ENCODE results near the gene TMEM131.
"Not testable (repeated sequence)": the region's sequence is repeated elsewhere in the genome, so short reads cannot be mapped to it uniquely, and the experiment has no call there.

Gene TMEM131

DNA sequence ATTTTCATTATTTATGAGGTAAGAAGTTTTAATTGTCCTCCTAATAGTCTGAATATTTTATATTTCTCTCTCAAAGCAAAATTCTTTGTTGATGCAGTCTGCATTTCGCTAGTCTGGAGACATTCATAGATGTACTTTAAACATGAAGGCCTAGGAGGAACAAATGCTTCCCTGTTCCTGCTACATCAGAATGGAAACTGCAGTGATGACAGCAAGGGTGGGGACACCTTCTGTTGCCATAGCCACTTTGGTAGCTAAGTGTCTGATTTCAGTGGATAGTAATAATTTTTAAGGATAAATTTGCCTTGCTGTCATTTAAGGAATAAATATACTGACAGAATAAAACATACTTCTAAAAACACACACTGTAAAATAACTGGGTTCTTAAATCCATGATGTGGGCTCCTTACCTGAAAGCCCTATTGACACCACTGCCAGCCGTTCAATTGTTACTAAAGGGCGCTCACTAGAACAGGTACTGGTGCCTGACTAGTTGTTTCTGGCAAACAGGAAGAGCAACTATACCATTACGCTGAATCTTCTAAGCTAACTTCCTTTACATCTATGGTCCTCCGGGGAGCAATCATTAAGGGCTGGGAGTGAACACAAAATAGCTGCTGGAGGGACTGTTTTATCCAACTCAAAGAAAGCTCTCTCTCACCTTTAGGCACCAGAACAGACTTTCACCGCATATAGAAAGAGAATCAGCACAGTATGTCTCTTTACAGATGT is 88.2 kb downstream of the TMEM131 start:
- DNase-seq: no peak

DNA sequence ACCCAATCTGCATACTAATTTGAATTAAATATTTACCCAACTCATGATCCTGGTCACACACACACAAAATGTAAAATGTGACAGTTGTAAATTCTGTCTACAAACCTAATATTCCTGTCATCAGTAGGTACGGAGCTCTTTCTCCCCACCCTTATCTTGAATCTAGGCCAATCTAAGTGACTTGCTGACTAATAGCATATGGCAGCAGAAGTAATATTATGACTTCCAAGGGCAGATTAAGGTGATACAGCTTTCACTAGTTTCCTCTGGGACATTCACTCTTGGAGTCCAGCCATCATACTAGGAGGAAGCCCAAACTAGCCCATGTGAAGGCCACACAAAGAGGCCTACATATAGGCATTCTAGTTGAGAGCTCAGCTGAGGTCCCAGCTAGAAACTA is 89.4 kb downstream of the TMEM131 start:
- no peak for DNase-seq

GRCh38 chr2:97905294-97905693 is 90.5 kb downstream of the TMEM131 start:
- no peak for DNase-seq

DNA sequence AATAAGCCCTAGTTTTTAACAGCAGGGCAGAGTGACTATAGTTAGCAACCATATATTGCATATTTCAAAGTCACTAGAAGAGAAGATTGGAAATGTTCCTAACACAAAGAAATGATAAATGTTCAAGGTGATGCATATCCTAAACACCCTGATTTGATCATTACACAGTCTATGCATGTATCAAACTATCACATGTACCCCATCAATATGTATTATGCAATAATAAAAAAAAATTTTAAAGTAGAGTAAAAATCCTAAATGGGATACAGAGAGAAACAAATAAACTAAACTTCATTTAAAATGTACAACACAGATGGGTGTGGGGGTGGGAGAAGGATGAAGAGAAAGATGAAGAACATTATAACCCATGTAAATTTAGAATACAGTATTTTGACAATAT is 93.9 kb downstream of the TMEM131 start:
- no peak for DNase-seq

GRCh38 chr2:97900806-97901205 is 94.9 kb downstream of the TMEM131 start:
- no peak for DNase-seq

DNA sequence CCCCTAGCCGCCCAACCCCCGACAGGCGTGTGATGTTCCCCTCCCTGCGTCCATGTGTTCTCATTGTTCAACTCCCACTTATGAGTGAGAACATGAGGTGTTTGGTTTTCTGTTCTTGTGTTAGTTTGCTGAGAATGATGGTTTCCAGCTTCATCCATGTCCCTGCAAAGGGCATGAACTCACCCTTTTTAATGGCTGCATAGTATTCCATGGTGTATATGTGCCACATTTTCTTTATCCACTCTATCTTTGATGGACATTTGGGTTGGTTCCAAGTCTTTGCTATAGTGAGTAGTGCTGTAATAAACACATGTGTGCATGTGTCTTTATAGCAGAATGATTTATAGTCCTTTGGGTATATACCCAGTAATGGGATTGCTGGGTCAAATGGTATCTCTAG is 102.7 kb downstream of the TMEM131 start:
- not testable (repeated sequence) for DNase-seq

DNA sequence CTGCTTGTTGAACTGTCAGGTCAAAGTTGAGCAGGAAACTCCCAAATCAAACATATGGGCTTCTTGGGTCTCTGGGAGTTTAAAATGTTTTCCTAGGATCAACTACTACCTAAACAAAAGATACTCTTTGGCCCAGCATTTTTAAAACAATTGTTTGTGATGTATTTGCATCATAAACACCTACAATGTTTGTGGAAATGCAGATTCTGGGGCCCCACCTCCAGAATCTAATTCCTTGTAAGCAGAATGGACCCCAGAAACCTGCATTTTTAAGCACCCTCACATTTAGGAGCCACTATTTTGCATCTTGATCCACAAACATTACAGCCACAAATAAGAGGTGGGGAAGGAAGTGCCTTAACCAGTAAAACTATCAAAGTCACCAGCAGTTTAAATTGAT is 104.1 kb downstream of the TMEM131 start:
- no peak for DNase-seq

DNA sequence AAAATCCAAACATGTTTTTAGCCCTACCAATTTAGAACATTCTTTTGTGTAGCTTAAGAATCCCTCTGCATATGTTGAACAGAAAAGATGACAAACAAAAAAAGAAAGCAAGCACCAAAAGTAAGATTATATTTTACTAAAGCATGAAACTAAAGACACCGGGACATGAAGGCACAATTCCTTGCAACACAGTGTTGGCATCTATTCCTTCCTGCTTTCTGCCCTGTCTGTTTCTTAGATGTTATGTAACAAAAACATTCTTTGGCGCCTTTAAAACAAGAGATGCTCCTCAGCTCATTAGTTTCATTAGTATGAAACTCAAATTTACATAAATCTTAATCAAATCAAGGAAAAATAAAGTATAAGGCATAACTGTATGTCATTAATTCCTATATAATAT is 106.6 kb downstream of the TMEM131 start:
- DNase-seq: no peak

GRCh38 chr2:97885841-97886240 is 109.9 kb downstream of the TMEM131 start:
- DNase-seq: no peak

DNA sequence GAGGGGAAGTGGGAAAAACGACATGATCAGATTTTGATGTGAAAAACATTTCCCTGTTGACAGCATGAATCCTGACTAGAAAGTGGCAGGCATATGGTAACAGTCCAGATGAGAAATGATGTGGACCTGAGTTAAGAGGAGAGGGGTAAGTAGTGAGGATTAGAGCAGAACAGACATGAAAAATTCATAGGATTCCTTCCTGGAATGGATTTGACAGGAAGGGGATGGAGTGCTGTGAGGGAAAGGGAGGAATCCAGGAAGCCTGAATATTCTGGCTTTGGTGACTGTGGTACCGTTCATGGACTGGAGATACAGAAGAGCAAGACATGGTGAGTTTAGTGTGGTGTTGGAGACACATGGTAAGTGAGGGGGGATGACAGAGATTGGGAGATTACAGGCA is 115.4 kb downstream of the TMEM131 start:
- DNase-seq: no peak

GRCh38 chr2:97878865-97879264 is 116.9 kb downstream of the TMEM131 start:
- DNase-seq: no peak

DNA sequence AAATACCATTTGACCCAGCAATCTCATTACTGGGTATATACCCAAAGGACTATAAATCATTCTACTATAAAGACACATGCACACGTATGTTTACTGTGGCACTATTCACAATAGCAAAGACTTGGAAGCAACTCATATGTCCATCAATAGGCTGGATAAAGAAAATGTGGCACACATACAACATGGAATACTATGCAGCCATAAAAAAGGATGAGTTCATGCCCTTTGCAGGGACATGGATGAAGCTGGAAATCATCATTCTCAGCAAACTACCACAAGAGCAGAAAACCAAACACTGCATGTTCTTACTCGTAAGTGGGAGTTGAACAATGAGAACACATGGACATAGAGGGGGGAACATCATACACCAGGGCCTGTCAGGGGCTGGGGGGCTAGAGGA is 117.4 kb downstream of the TMEM131 start:
- not testable (repeated sequence) for DNase-seq

DNA sequence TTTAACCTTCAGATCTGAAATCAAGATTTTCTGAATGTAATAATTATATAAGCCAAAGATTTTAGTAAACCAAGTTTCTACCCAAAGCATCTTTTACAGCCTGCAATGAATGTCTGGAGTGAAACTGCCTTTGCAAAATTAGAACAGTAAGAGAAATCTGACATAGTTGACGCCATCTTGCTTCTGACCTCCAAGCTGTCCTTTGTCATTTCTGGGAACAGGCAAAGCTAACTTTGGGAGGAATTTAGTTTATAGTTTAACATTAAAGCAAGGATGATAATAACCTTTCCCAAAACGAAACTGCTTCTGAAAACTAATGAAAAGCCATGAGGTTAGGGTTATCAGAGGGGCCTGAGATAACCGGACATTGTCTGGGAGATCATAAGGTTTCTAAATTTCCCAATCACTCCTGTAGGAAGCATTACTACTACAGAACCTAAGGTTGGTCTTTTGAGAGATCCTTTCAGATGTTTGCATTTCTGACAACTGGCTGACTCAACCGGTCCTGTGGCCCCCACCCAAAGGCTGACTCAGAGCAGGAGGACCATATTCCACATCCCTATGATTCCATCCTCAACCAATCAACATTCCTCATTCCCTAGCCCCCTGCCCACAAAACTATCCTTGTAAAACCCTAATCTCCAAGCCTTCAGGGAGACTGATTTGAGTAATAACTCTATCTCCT is 124.5 kb downstream of the TMEM131 start:
- DNase-seq: no peak

GRCh38 chr2:97870396-97870843 is 125.3 kb downstream of the TMEM131 start:
- DNase-seq: no peak

- DNase-seq: no peak
Measured at GRCh38 chr2:97869722-97870346, 125.9 kb downstream of the TMEM131 start.

DNA sequence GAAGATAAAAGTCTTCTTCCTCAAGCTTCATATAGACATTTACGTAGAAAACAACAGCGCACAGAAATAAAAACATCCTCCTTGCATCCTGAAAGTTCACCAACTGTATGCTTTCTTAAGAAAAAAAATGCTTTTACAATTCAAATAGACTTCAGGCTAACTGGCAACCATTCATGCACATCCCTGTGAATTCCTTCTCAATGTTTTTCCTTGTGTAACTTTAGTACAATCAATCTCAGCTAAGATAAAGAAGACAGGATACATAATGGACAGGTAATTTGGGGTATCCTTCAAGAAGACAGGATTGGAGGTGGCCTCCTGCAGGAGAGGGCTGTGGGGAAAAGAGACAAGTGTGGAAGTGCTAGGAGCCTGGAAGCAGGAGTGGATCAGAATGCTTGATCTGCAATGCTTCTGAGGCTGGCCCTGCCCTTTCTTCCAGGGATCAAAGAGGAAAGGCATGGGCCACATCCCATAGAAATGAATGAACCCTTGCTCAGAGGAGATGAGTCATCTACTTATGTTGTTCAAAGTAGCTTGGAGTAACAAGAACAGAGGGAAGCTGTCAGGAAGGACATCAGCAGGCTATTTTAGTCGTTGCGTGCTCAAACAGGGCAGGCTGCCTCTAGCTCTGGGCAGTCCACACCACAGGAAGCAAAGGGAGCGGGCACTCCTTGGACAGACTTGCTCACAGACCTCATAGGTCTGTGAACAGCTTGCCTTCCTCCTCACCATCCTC is 126.6 kb downstream of the TMEM131 start:
- DNase-seq: no peak

GRCh38 chr2:97863829-97864228 is 131.9 kb downstream of the TMEM131 start:
- no peak for DNase-seq

DNA sequence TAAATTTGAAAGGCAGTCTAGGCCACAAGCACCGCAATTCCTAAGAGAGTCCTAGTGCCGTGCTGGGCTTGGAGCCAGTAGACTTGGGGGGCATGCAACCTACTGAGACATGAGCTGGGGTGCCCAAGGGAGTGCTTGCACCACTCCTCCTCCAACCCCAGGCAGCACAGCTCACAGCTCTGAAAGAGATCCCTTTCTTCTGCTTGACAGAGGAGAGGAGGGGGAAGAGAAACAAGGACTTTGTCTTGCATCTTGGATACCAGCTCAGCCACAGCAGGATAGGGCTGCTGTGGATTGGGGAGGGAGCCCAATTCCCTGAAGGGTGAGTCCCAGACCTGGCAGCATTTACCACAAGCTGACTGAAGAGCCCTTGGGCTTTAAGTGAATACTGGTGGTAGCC is 134.6 kb downstream of the TMEM131 start:
- no peak for DNase-seq

- no peak for DNase-seq
Measured at GRCh38 chr2:97858442-97858841, 137.3 kb downstream of the TMEM131 start.

DNA sequence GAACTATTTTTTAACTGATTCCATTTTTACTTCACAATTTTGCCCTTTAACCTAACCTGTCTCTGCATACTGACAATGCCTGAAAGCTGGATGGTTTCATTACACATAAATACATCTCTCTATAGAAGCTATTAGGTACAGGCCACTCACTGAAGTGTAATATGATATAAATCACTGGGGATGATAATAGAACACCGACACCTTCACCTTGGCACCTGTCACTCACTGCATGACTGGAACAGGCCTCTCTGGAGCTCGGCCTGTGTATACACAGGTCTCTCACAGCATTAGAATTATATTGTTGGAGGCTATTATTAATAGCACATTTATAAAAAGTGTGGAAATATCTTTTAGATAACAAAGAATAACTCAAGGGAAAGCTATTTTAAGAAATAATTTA is 138.2 kb downstream of the TMEM131 start:
- DNase-seq: no peak

DNA sequence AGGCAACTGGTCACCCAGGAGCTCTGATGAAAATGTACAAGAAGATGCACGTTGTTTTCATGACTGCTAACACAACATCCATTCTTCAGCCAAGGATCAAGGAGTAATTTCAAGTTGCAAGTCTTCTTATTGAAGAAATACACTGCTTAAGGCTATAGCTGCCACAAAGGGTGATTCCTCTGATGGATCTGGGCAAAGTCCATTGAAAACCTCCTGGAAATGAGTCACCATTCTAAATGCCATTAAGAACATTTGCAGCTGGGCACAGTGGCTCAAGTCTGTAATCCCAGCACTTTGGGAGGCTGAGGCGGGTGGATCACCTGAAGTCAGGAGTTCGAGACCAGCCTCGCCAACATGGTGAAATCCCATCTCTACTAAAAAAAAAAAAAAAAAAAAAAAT is 142.7 kb downstream of the TMEM131 start:
- DNase-seq: not testable (repeated sequence)

DNA sequence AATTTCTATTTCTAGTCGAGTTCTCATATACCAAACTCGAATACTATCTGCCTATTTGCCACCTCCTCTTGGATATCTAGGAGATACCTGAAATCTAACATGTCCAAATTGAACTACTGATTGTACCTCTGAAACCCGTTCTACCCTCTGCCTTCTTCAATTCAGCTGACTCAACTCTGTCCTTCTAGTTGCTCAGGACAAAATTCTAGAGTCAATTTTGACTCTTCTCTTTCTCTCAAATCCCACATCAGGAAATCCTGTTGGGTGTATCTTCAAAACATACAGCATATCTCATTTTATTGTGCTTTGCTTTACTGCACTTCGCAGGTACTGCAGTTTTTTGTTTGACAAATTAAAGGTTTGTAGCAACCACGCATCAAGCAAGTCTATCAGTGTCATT is 144.6 kb downstream of the TMEM131 start:
- no peak for DNase-seq

DNA sequence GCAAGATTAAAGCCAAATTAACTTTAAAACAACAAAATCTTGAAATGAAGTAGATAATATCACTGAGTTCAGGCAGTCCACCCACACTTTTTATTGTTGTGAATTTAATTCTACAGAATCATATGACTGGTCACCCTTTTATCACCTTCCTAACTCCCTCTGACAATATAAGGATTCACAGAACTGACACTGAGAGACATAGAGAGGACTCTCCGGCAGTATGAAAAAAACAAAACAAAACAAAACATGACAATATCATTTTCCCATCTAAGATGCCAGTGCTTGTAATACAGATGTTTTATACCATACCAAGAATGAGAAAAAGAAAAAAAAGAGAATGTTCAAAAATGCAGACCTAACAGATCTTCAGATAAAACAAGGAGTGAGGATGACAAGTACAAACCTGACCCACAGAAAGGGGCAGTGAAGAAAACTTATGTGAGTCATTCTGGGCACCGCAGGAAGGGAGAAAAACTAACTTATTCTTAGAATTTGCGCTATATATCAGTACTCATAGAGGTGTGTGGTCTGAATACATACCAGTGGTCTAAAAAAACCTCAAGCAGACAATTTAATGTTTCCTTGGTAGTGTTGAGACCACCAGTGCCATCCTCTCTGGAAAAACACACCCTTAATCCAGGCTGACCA is 145.7 kb downstream of the TMEM131 start:
- DNase-seq: no peak

Measured in activated naive CD4-positive, alpha-beta T cell treated with anti-CD3 and anti-CD28 coated beads, Interleukin-2, amount 50 U/mL, for 16 hours (primary cell).